Mesendoderm (in vitro differentiated cells): ENCODE results near the gene KDM3B.

Experiments
- DNase-seq: peaks from one replicate; pipeline ENCODE4 v3.0.0; 2013
- H2AK5ac ChIP-seq: 2 replicates; pipeline ENCODE4 v1.6.1; 2013; ENCODE audit warnings: low read length, inconsistent platforms
- H2BK120ac ChIP-seq: 2 replicates; pipeline ENCODE4 v1.6.1; 2013; ENCODE audit warnings: low read depth, mild to moderate bottlenecking, low read length, moderate library complexity, mixed read lengths
- H2BK15ac ChIP-seq: replicated peaks from 2 replicates; pipeline ENCODE4 v1.6.1; 2013; ENCODE audit warnings: low read depth, mild to moderate bottlenecking, moderate library complexity
- H2BK5ac ChIP-seq: 2 replicates; pipeline ENCODE4 v1.6.1; 2013; ENCODE audit warnings: low read length, inconsistent platforms
- H3K18ac ChIP-seq: 2 replicates; pipeline ENCODE4 v1.6.1; 2013; ENCODE audit warnings: mild to moderate bottlenecking, low read length, mixed read lengths
- H3K23ac ChIP-seq: one replicate; pipeline ENCODE4 v1.6.1; 2013; ENCODE audit warnings: low read length
- H3K27ac ChIP-seq: 2 replicates; pipeline ENCODE4 v1.5.1; 2013; ENCODE audit warnings: low read depth, mild to moderate bottlenecking, inconsistent platforms, low read length, moderate library complexity
- H3K27me3 ChIP-seq: 2 replicates; pipeline ENCODE4 v1.6.1; 2013; ENCODE audit warnings: low read length, control low read depth, mild to moderate bottlenecking, inconsistent platforms; ENCODE audit not compliant: insufficient read depth, poor library complexity
- H3K36me3 ChIP-seq: 2 replicates; pipeline ENCODE4 v1.6.1; 2013; ENCODE audit warnings: low read length, inconsistent platforms; ENCODE audit not compliant: control insufficient read depth, insufficient read depth
- H3K4ac ChIP-seq: one replicate; pipeline ENCODE4 v1.6.1; 2013; ENCODE audit warnings: low read depth, mild to moderate bottlenecking, low read length, moderate library complexity
- H3K4me1 ChIP-seq: 2 replicates; pipeline ENCODE4 v1.6.1; 2013; ENCODE audit warnings: low read depth, low read length, inconsistent platforms; ENCODE audit not compliant: control insufficient read depth
- H3K4me2 ChIP-seq: 2 replicates; pipeline ENCODE4 v1.6.1; 2013; ENCODE audit warnings: low read length
- H3K4me3 ChIP-seq: 2 replicates; pipeline ENCODE4 v1.5.1; 2013; ENCODE audit warnings: mild to moderate bottlenecking, low read length
- H3K56ac ChIP-seq: one replicate; pipeline ENCODE4 v1.6.1; 2013; ENCODE audit warnings: low read length
- H3K79me1 ChIP-seq: 2 replicates; pipeline ENCODE4 v1.6.1; 2013; ENCODE audit warnings: low read length, inconsistent platforms
- H3K79me2 ChIP-seq: 2 replicates; pipeline ENCODE4 v1.6.1; 2013; ENCODE audit warnings: mild to moderate bottlenecking, low read length; ENCODE audit not compliant: control insufficient read depth, insufficient read depth
- H3K9ac ChIP-seq: 2 replicates; pipeline ENCODE4 v1.6.1; 2013; ENCODE audit warnings: low read length, inconsistent platforms
- H4K5ac ChIP-seq: one replicate; pipeline ENCODE4 v1.6.1; 2013; ENCODE audit warnings: low read length
- H4K8ac ChIP-seq: one replicate; pipeline ENCODE4 v1.6.1; 2013; ENCODE audit warnings: low read depth, mild to moderate bottlenecking, control low read depth, low read length, moderate library complexity
- WGBS: extraction: QIAGEN DNeasy Blood & Tissue Kit; methylation state at CpG from one replicate; pipeline ENCODE4 v1.1.7; 2013; ENCODE audit warnings: low lambda C conversion rate, missing lambda C conversion rate; ENCODE audit not compliant: insufficient coverage; ENCODE audit errors: extremely low coverage; 5-methylcytosine and 5-hydroxymethylcytosine counted together

Gene KDM3B

GRCh38 chr5:138466900-138467710, 114.6 kb downstream of the KDM3B start:
- DNase-seq, result no peak
- Histone ChIP-seq H3K36me3 (no peaks in the 10 kb centered on the region), H3K4me3 (no peak overlapping the region), H3K27ac (no peak overlapping the region), H2BK120ac (no peak overlapping the region), H3K9ac (no peak overlapping the region), H3K56ac (no peak overlapping the region), H4K8ac (no peak overlapping the region), H4K5ac (no peak overlapping the region), H3K23ac (peak overlapping the region; percentile 20), H3K4ac (no peak overlapping the region), H2BK5ac (no peak overlapping the region), H3K79me2 (no peaks in the 10 kb centered on the region), H3K4me1 (no peaks in the 10 kb centered on the region), H3K4me2 (no peak overlapping the region), H3K18ac (no peak overlapping the region), H3K27me3 (peaks cover 3% of the 10 kb centered on the region), H2AK5ac (no peak overlapping the region), H2BK15ac (no peak overlapping the region), H3K79me1 (no peaks in the 10 kb centered on the region)
- WGBS, result no CpG with 5 or more reads among the region's 45 CpGs

- no peak overlapping the region for H4K5ac ChIP-seq
- H2AK5ac ChIP-seq, result no peak overlapping the region
- H3K79me2 ChIP-seq, result no peaks in the 10 kb centered on the region
- H3K27ac ChIP-seq, result no peak overlapping the region
- H3K4me2 ChIP-seq, result no peak overlapping the region
- no peak overlapping the region for H3K18ac ChIP-seq
- H2BK15ac ChIP-seq, result no peak overlapping the region
- H3K79me1 ChIP-seq, result no peaks in the 10 kb centered on the region
- no peak overlapping the region for H3K4me3 ChIP-seq
- no peak overlapping the region for H3K9ac ChIP-seq
- H4K8ac ChIP-seq, result no peak overlapping the region
- no CpG with 5 or more reads among the region's 14 CpGs for WGBS
- H3K4me1 ChIP-seq, result no peaks in the 10 kb centered on the region
- peak; percentile 39 for DNase-seq
- no peak overlapping the region for H3K56ac ChIP-seq
- peaks cover 3% of the 10 kb centered on the region for H3K27me3 ChIP-seq
- no peak overlapping the region for H3K23ac ChIP-seq
- H3K4ac ChIP-seq, result no peak overlapping the region
- H2BK120ac ChIP-seq, result no peak overlapping the region
- H3K36me3 ChIP-seq, result no peaks in the 10 kb centered on the region
- no peak overlapping the region for H2BK5ac ChIP-seq
Observed at GRCh38 chr5:138467711-138468132, 115.2 kb downstream of the KDM3B start.

- Histone ChIP-seq H3K18ac (no peak overlapping the region), H3K36me3 (no peaks in the 10 kb centered on the region), H2BK15ac (no peak overlapping the region), H3K79me2 (no peaks in the 10 kb centered on the region), H4K8ac (no peak overlapping the region), H3K4ac (no peak overlapping the region), H3K23ac (no peak overlapping the region), H3K79me1 (no peaks in the 10 kb centered on the region), H3K4me3 (no peak overlapping the region), H2AK5ac (no peak overlapping the region), H3K27ac (no peak overlapping the region), H4K5ac (no peak overlapping the region), H3K56ac (no peak overlapping the region), H3K4me1 (no peaks in the 10 kb centered on the region), H2BK120ac (no peak overlapping the region), H3K9ac (no peak overlapping the region), H3K27me3 (peaks cover 3% of the 10 kb centered on the region), H3K4me2 (no peak overlapping the region), H2BK5ac (no peak overlapping the region)
- no CpG with 5 or more reads among the region's 7 CpGs for WGBS
- DNase-seq, result no peak
Observed at GRCh38 chr5:138468133-138468965, 115.9 kb downstream of the KDM3B start.

GRCh38 chr5:138468966-138469539, 116.6 kb downstream of the KDM3B start:
- Histone ChIP-seq H2BK5ac (no peak overlapping the region), H3K23ac (no peak overlapping the region), H3K4me1 (no peaks in the 10 kb centered on the region), H2BK120ac (no peak overlapping the region), H3K4ac (no peak overlapping the region), H3K56ac (no peak overlapping the region), H3K4me2 (no peak overlapping the region), H2BK15ac (no peak overlapping the region), H4K5ac (no peak overlapping the region), H3K4me3 (no peak overlapping the region), H3K79me1 (no peaks in the 10 kb centered on the region), H3K27me3 (peaks cover 3% of the 10 kb centered on the region), H3K79me2 (no peaks in the 10 kb centered on the region), H3K18ac (no peak overlapping the region), H3K9ac (no peak overlapping the region), H3K27ac (no peak overlapping the region), H3K36me3 (no peaks in the 10 kb centered on the region), H2AK5ac (no peak overlapping the region), H4K8ac (no peak overlapping the region)
- no CpG with 5 or more reads among the region's 8 CpGs for WGBS
- DNase-seq, result peak; percentile 51

DNA sequence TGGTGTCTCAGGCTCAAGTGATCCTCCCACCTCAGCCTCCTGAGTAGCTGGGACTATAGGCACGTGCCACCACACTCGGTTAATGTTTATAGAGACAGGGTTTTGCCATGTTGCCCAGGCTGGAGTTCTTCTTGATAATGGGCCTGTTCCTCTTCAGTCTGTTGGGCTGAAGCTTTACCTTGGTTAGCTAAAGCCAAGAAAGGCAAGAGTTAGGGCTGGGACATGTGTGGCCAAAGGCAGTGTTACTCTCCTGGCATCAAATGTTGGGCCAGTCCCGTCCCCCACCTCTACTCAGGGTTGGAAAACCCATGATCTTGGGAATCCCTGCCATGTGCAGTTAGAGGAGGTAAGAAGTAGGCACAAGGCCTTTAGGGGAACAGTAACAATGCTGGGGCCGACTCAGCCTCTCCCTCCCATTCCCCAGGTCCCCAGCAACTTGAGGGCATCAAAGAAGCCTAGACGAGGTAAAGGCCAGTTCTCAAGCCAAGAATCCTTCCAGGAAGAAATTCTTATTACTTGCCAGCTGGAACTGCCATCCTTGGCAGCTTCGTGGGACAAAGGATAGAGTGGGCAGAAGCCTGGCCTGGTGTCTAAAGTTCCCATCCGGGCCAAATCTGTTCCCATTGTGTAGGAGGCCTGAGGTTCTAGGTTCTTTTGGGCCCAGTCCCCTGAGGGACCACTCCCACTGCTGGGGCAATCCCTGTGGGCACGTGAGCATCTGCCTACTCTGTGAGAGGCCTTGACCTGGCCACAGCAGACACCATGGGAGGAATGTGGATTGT, 117.2 kb downstream of the KDM3B start:
- Histone ChIP-seq H3K27ac (no peak overlapping the region), H2BK15ac (no peak overlapping the region)

More for the DNA sequence above, 117.2 kb downstream of the KDM3B start:
- WGBS, result no CpG with 5 or more reads among the region's 8 CpGs
- no peak overlapping the region for H3K9ac ChIP-seq
- peaks cover 3% of the 10 kb centered on the region for H3K27me3 ChIP-seq
- H3K79me1 ChIP-seq, result no peaks in the 10 kb centered on the region
- H3K4ac ChIP-seq, result no peak overlapping the region
- H4K8ac ChIP-seq, result no peak overlapping the region
- H2BK120ac ChIP-seq, result no peak overlapping the region
- H3K79me2 ChIP-seq, result no peaks in the 10 kb centered on the region
- H4K5ac ChIP-seq, result no peak overlapping the region
- H3K23ac ChIP-seq, result no peak overlapping the region
- no peaks in the 10 kb centered on the region for H3K36me3 ChIP-seq
- no peak overlapping the region for H3K4me3 ChIP-seq
- no peak overlapping the region for H2AK5ac ChIP-seq
- H2BK5ac ChIP-seq, result no peak overlapping the region
- DNase-seq, result peak; percentile 65
- no peak overlapping the region for H3K56ac ChIP-seq
- H3K4me1 ChIP-seq, result no peaks in the 10 kb centered on the region
- no peak overlapping the region for H3K4me2 ChIP-seq
- no peak overlapping the region for H3K18ac ChIP-seq
